HG03575 (cell line): ENCODE data around the gene CLEC6A.
"Not testable (repeated sequence)": the region's sequence is repeated elsewhere in the genome, so short reads cannot be mapped to it uniquely, and the experiment has no call there.

Experiments
- ATAC-seq: cut with Tn5 transposase; IDR thresholded peaks from one replicate; pipeline ENCODE4 v1.9.1; 2021; ENCODE audit not compliant: unreplicated experiment, insufficient number of reproducible peaks, low FRiP score; ENCODE audit errors: extremely low read depth

The CLEC6A gene

DNA sequence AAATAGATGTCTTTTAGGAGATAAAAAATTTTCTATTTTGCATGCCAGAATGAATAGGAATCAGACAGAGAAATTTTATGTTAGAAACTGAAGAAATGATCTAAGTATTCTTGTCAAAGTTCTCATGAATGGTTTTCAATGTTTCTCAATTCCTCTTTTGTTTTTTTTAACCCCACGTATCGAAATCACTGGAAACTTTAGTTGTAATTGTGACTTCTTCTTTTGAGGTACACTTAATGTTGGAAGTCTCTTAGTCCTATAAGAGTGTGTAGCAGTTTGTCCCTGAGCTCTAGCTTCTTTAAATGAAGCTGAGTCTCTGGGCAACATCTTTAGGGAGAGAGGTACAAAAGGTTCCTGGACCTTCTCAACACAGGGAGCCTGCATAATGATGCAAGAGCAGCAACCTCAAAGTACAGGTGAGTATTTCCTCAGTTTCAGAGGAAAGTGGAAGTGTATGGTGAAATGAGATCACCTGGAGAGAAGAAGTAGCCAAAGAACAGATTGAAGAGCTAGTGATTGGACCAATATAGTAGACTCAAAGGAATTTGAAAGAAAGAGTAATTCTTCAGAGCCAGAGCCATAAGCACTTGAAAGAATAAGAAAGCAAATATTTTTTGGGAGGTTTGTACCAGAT, at the start of gene CLEC6A:
TSS of gene CLEC6A (plus strand) at position 236 of the 634 bp plus-strand sequence. CDS start at position 386, 150 bp downstream.
- ATAC-seq: no peak

DNA sequence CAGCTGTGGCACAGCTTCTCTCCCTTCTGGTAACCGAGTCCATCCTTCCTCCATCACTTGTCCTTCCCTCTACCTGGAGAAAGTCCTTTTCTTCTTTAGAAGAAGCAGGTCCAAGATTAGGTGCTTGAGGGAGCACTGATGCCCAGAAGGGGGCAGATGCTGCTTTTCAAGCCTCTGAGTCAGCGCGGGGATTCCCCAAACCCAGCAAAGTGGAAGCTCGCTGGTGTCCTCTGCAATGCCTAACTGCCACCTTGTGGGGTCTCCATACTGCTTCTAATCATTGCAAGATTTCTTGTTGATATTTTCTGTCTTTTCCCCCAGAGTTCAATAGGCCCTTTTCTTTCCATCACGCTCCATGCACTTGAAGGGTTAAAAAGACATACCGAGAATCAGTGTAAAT, 36.2 kb upstream of the CLEC6A start:
- not testable (repeated sequence) for ATAC-seq

DNA sequence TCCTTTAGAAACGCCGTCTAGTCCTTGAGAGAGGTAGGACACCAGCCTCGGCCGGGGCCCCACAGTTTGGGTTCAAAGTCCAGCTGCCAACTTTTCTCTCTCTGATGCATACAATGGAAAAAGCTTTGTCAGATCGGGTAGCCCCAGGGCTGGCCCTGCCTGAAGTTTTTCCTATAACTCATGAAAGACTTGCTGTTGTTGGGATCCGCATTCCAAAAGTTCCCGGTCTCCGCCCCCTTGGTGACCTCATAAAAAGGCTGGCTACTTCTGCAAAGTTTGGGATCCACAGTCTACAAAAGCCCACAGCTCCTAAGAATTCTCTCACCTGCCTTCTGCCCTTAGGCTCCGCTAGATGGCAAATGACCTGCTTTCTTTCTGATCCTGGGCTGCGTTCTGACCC, 35.3 kb upstream of the CLEC6A start:
- ATAC-seq: no peak

DNA sequence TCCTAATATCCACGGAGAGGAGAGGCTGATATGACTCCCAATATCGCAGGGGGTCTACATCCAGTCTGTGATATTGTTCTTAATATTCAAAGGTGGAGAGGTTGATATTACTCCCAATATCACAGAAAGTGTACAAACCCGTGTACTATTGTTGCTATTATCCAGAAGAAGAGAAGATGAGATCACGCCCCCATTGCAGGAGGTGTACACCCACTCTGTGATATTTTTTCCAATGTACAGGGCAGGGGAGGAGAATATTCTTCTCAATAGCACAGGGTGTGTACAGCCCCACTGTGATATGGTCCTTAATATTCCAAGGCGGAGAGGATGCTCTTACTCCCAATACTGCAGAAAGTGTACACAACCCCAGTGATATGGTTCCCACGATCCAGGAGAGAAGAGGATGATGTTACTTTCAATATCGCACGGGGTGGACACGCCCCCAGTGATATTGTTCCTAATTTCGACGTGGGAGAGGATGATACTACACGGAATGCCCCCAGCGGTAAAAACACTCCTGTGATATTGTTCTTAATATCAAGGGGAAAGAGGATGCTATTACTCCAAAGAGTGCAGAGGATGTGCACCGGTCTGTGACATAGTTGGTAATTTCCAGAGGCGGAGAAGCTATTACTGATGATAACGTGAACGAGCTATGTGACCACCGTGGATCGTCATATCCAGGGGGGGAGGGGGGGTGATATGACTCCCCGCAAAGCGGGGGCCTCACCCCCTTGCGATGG, 11.1 kb upstream of the CLEC6A start:
- not testable (repeated sequence) for ATAC-seq

DNA sequence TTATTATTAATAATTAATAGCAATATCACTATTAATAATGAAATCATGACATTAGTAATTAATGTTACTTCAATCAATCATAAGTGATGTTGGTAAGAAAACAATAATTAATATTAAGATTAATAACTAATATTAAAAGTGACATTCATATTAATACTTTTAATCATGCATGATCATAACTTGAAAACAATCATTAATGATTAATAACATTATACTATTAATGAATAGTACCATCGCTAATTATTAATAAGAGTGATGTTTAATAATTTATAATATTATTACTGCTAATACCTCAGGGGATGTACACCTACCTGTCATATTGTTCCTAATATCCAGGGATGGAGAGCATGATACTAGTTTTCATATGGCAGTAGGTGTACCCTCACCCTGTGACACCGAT, 10.0 kb upstream of the CLEC6A start:
- no peak for ATAC-seq

DNA sequence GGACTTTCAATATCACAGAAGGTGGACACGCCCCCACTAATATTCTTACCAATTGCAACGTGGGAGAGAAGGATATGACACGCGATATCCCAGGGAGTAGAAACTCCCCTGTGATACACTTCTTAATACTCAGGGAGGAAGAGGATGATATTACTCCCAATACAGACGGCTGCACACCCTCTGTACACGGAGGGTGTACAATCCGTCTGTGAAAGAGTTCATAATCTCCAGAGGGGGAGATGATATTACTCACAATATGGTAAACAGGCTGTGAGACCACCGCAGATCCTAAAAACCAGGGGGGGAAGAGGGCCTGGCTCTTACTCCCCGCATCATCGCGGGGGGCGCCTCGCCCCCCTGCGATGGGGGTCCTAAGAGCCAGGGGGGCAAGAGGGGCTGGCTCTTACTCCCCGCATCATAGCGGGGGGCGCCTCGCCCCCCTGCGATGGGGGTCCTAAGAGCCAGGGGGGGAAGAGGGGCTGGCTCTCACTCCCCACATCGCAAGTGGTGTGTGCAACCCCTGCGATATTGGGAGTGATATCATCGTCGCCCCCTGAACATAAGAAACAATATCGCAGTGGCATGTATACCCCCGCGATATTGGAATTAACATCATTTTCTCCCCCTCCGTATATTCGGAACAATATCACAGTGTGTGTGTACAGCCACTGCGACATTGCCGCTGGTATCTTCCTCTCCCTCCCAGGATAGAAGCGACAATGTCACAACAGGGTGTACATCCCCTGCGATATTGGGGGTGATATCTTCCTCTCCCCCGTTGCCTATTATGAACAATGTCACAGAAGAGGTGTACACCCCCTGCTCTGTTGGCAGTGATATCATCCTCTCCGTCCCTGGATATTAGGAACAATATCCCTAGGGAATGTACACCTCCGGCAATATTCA, 8.9 kb upstream of the CLEC6A start:
- ATAC-seq: no peak

DNA sequence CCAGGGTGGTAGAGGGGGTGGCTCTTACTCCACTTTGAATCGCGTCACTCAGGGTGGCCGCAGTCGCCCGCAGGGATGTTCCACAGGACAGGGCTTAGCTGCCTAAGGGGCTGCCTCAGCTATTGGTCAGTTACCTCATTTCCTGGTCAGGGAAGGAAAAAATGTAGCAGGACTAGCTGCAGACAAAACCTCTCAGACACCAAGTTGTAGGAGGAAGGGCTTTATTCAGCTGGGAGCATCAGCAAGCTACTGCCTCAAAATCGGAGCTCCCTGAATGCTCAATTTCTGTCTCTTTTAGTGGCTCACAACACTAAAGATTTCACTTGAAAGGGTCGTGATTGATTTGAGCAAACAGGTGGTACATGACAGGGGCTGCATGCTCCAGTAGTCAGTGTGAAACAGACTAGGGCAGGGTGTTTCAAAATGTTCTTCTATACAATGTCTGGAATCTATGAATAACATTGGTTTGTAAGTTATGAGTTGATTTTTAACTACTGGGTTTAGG, 6.4 kb upstream of the CLEC6A start:
- ATAC-seq: no peak

DNA sequence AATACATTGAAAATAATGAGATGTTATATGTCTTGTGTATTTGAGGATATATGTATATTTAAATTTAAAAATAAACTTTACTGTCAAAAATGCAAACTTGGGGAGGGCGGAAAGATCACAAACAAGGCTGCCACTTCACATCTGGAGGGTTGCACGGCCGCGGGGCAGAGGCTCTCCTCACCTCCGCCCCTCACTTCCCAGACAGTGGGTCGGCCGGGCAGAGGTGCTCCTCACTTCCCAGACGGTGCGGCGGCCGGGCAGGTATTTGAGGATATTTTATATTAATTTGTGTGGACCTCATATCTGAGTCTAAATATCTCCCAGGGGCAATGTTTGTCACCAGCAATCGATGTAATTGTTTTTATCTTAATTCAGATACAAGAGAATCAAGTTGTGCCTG, 3.7 kb upstream of the CLEC6A start:
- ATAC-seq: no peak

DNA sequence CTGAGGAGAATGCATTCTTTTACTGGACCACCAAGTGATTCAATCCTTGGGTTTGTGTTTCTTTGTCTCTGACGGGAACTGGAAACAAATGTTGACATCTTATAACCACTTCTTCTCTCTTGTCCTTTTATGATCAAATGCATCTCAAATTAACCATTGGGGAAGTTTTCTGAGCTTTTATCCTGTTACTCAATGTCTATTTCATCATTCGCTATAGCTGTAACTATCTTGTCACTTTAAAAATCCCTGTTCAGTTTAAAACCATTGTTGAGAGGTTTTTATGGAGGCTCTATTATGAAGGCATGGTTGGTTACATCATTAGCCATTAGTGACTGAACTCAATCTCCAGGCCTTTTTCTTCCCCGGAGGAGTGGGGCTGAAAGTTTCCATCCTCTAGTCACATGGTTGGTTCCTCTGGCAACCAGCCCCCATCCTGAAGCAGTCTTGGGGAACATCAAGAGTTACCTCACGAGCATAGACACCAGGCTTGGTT, 2.7 kb upstream of the CLEC6A start:
- ATAC-seq: no peak

DNA sequence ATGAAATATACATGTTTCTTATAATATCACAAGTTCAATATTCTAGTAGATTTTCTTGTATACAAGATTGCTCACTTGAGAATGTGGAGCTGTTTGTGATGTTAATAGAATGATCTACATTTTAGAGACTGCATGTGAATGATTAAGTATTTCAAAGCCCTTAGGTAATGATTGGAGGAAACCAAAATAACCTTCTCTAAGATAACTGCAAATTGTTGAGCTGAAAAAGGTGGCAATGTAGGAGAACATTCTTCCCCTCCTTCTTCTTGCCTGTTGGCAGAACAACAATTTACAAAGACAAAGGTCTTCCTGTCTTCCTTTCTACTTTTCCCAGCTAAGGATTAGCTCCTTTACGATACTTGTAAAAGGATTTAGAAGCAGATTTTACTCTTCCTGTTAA, 2.0 kb upstream of the CLEC6A start:
- ATAC-seq: no peak

DNA sequence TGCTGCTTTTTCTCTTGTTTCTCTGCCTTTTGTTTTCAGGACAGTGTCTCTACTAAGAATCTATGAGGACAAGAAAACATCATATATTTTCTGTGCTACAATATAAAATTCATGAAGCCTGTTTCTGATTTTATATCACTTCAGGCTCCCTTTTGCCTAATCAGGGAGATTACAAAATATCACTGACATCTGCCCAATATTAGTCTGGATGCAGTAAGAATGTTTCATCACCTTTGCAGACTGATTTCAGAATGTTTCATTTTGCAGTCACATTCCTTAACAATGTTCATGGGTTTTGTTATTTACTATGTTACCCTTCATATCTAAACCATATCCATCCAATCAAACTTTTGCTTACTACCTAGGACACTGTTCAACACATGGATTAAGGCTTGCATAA, 491 bp upstream of the CLEC6A start:
- no peak for ATAC-seq

DNA sequence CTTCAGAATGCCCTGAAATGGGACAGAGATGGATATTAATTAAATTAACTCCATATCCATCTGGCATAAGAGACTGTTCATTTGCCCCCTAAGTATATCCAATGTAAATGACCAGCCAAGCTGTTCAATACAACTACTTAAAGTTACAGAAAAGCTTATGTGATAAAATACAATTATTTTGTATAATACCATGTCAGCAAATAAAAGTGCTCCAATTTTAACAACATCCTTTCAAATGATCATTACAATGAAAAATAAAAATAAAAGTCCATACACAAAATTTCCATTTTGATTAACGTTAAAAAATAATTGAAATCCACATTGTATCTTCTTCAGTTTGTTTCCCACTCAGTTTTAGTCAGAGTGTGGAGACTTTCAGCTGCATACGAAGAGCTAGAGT, 5.7 kb downstream of the CLEC6A start:
- no peak for ATAC-seq

DNA sequence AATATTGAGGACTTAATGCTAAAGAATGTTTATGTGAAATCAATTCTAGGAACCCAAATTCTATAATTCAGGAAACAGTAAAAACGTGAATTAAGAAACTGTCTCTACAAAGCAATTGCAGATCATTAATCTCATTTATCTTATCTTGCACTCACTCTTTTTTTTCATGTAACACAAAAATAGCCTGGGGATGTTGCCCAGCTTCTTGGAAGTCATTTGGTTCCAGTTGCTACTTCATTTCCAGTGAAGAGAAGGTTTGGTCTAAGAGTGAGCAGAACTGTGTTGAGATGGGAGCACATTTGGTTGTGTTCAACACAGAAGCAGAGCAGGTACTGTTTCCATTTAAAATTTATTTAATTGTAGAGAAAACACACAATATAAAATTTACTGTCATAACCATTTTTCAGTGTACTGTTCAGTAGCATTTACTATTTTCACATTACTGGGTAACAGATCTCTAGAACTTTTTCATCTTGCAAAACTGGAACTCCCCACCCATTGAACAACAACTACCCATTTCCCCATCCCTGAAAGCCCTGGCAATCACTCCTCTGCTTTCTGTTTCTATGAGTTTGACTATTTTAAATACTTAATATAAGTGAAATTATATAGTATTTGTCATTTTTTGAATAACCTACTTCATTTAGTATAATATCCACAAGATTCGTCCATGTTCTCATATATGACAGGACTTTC, 9.7 kb downstream of the CLEC6A start:
- ATAC-seq: no peak

DNA sequence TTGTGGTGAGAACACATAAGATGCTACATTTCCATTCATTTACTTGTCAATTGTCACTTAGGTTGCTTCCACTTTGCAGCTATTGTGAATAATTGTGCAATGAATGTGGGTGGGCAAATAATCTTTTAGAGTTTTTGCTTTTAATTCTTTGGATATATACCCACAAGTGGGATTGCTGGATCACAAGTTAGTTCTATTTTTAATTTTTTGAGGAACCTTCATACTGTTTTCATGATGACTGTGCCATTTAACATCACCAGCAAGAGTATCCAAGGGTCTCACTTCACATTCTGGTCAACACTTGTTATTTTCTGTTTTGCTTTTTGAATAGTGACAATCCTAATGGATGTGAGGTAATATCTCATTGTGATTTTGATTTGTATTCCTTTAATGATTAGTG, 10.5 kb downstream of the CLEC6A start:
- ATAC-seq: no peak

DNA sequence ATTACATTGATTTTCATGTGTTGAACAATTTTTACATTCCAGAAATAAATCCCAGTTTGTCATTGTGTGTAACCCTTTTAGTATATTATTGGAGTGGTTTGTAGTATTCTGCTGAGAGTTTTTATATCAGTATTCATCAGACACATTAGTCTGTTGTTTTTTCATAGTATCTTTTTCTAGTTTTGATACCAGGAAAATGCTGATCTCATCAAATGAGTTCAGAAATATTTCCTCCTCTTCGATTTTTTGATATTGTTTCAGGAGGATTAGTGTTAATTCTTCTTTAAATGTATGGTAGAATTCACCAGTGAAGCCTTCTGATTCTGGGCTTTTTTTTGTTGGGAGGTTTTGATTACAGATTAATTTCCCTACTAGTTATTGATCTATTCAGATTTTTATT, 15.3 kb downstream of the CLEC6A start:
- no peak for ATAC-seq

DNA sequence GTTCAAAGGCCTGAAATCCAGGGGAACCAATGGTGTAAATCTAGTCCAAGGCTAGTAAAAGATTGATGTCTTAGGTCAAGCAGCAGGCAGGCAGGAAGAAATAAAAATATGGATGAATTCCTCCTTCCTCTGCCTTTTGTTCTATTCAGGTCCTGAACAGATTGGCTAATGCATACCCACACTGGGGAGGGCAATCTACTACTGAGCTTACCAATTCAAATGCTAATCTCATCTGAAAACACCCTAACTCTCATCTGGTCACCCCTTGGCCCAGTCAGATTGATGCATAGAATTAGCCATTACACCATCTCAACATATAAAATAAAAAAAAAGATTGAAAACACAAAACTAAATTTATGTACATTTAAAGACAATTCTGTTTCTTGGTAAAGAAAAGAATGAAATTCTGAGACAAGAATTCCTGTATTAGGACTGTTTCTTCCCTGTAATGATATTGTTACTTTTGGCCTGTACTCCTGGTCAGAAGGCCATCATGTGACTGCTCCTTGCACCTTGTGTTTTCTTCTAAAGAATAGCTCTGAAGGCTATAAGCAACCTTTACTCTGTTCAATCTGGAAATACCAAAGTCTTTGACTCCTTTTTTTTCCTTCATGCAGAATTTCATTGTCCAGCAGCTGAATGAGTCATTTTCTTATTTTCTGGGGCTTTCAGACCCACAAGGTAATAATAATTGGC, 19.9 kb downstream of the CLEC6A start:
- ATAC-seq: no peak

DNA sequence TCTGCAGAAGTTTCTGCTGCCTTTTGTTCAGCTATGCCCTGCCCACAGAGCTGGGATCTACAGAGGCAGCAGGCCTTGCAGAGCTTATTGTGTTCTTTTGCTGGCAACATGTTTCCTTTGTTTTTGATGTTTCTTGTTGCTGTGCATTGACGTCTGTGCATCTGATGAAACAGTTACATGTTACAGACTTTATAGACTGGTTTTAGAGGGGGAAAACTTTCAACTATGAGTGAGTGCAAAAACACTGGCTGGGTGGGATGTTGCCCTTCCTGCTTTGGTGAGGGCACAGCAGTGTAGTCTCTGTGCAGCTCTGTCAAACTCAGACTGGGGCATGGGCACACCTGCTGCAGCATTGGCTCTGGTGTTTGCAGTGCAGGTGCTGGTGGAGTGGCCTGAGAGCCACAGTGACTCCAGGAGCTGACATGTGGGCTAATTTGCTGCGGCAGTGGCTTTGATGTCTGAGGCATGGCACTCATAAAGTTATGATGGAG, 26.9 kb downstream of the CLEC6A start:
- ATAC-seq: no peak

DNA sequence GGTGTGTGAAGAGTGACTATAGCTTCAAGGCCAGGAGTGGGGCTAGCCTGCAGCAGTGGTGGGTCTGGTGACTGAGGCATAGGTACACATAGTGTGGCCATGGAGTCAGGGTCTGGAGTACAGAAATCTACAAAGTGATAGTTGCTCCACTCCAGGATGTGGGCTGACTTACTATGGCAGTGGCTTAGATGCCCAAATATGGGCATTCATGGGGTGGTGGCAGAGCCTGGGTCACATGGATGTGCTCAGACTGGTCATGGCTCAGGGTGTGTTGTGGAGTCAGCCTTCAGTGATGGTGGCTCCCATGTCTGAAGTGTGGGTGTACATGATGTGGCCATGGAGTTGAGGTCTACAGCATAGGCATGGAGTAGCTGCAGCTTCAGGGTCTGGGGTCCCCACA, 27.3 kb downstream of the CLEC6A start:
- ATAC-seq: no peak
